ENCODE results near the gene ECD.
"Not testable (repeated sequence)": the region's sequence is repeated elsewhere in the genome, so short reads cannot be mapped to it uniquely, and the experiment has no call there.

ECD gene

GRCh38 chr10:73163096-73163495 is 4.7 kb downstream of the ECD start:
- in situ Hi-C loops (cut with MboI; ENCODE audit: low pct_unique_long_range_greater_than_20kb, low sequenced_read_pairs) = no loop called here
- no peak for DNase-seq

GRCh38 chr10:73161662-73162061 is 6.1 kb downstream of the ECD start:
- no peak for DNase-seq
- in situ Hi-C loops (cut with MboI; ENCODE audit: low pct_unique_long_range_greater_than_20kb, low sequenced_read_pairs) = no loop called here

GRCh38 chr10:73161079-73161478 is 6.7 kb downstream of the ECD start:
- DNase-seq = no peak

GRCh38 chr10:73159038-73159648 is 8.7 kb downstream of the ECD start:
- DNase-seq = peak; percentile 75
- in situ Hi-C loops (cut with MboI; ENCODE audit: low pct_unique_long_range_greater_than_20kb, low sequenced_read_pairs) = no loop called here

More at GRCh38 chr10:73161079-73161478, 6.7 kb downstream of the ECD start:
- in situ Hi-C loops (cut with MboI; ENCODE audit: low pct_unique_long_range_greater_than_20kb, low sequenced_read_pairs) = no loop called here

- no peak for DNase-seq
- in situ Hi-C loops (cut with MboI; ENCODE audit: low pct_unique_long_range_greater_than_20kb, low sequenced_read_pairs) = no loop called here
Measured at GRCh38 chr10:73156054-73156453, 11.8 kb downstream of the ECD start.

GRCh38 chr10:73152009-73152408 is 15.8 kb downstream of the ECD start:
- in situ Hi-C loops (cut with MboI; ENCODE audit: low pct_unique_long_range_greater_than_20kb, low sequenced_read_pairs) = no loop called here
- no peak for DNase-seq

- DNase-seq; in situ Hi-C loops (cut with MboI; ENCODE audit: low pct_unique_long_range_greater_than_20kb, low sequenced_read_pairs): not testable (repeated sequence)
Measured at GRCh38 chr10:73150633-73151413, 17.0 kb downstream of the ECD start.

GRCh38 chr10:73141603-73142002 is 26.2 kb downstream of the ECD start:
- no peak for DNase-seq
- in situ Hi-C loops (cut with MboI; ENCODE audit: low pct_unique_long_range_greater_than_20kb, low sequenced_read_pairs) = no loop called here

GRCh38 chr10:73139251-73139650 is 28.6 kb downstream of the ECD start:
- DNase-seq = no peak
- in situ Hi-C loops (cut with MboI; ENCODE audit: low pct_unique_long_range_greater_than_20kb, low sequenced_read_pairs) = no loop called here

- in situ Hi-C loops (cut with MboI; ENCODE audit: low pct_unique_long_range_greater_than_20kb, low sequenced_read_pairs) = no loop called here
- DNase-seq = no peak
Measured at GRCh38 chr10:73136627-73137026, 31.2 kb downstream of the ECD start.

GRCh38 chr10:73134727-73135126 is 33.1 kb downstream of the ECD start:
- in situ Hi-C loops (cut with MboI; ENCODE audit: low pct_unique_long_range_greater_than_20kb, low sequenced_read_pairs) = no loop called here
- no peak for DNase-seq

- no peak for DNase-seq
- in situ Hi-C loops (cut with MboI; ENCODE audit: low pct_unique_long_range_greater_than_20kb, low sequenced_read_pairs) = no loop called here
Measured at GRCh38 chr10:73131913-73132686, 35.7 kb downstream of the ECD start.

- DNase-seq = no peak
Measured at GRCh38 chr10:73131301-73131700, 36.5 kb downstream of the ECD start.

GRCh38 chr10:73126343-73126742 is 41.5 kb downstream of the ECD start:
- in situ Hi-C loops (cut with MboI; ENCODE audit: low pct_unique_long_range_greater_than_20kb, low sequenced_read_pairs) = no loop called here
- DNase-seq = no peak

More at GRCh38 chr10:73131301-73131700, 36.5 kb downstream of the ECD start:
- in situ Hi-C loops (cut with MboI; ENCODE audit: low pct_unique_long_range_greater_than_20kb, low sequenced_read_pairs) = no loop called here

GRCh38 chr10:73119952-73120351 is 47.9 kb downstream of the ECD start:
- in situ Hi-C loops (cut with MboI; ENCODE audit: low pct_unique_long_range_greater_than_20kb, low sequenced_read_pairs) = no loop called here
- DNase-seq = no peak

GRCh38 chr10:73119457-73119856 is 48.4 kb downstream of the ECD start:
- no peak for DNase-seq
- in situ Hi-C loops (cut with MboI; ENCODE audit: low pct_unique_long_range_greater_than_20kb, low sequenced_read_pairs) = no loop called here

- in situ Hi-C loops (cut with MboI; ENCODE audit: low pct_unique_long_range_greater_than_20kb, low sequenced_read_pairs) = no loop called here
- no peak for DNase-seq
Measured at GRCh38 chr10:73117976-73118743, 49.6 kb downstream of the ECD start.

GRCh38 chr10:73116017-73116416 is 51.8 kb downstream of the ECD start:
- in situ Hi-C loops (cut with MboI; ENCODE audit: low pct_unique_long_range_greater_than_20kb, low sequenced_read_pairs) = no loop called here
- no peak for DNase-seq

GRCh38 chr10:73113551-73113950 is 54.3 kb downstream of the ECD start:
- in situ Hi-C loops (cut with MboI; ENCODE audit: low pct_unique_long_range_greater_than_20kb, low sequenced_read_pairs) = no loop called here

More at GRCh38 chr10:73113551-73113950, 54.3 kb downstream of the ECD start:
- DNase-seq = no peak
